Measurements from ENCODE around the gene MCM9.
"Not testable (repeated sequence)": the region's sequence is repeated elsewhere in the genome, so short reads cannot be mapped to it uniquely, and the experiment has no call there.

Gene MCM9

GRCh38 chr6:118788702-118789101, 146.3 kb downstream of the MCM9 start:
- no peak for DNase-seq

GRCh38 chr6:118787724-118788423, 147.1 kb downstream of the MCM9 start:
- DNase-seq: no peak

GRCh38 chr6:118786596-118787453, 148.1 kb downstream of the MCM9 start:
- no peak for DNase-seq

- no peak for DNase-seq
These were observed 149.4 kb downstream of the MCM9 start for GRCh38 chr6:118785601-118786000.

- DNase-seq: no peak
These were observed 150.3 kb downstream of the MCM9 start for GRCh38 chr6:118784641-118785164.

GRCh38 chr6:118783931-118784550, 150.9 kb downstream of the MCM9 start:
- no peak for DNase-seq

GRCh38 chr6:118782651-118783050, 152.3 kb downstream of the MCM9 start:
- DNase-seq: no peak

GRCh38 chr6:118781897-118782296, 153.1 kb downstream of the MCM9 start:
- DNase-seq: no peak

- DNase-seq: no peak
These were observed 154.3 kb downstream of the MCM9 start for GRCh38 chr6:118780668-118781067.

GRCh38 chr6:118776607-118777549, 158.1 kb downstream of the MCM9 start:
- peak; percentile 75 for DNase-seq

GRCh38 chr6:118775381-118775780, 159.6 kb downstream of the MCM9 start:
- DNase-seq: no peak

GRCh38 chr6:118774581-118774980, 160.4 kb downstream of the MCM9 start:
- no peak for DNase-seq

- DNase-seq: no peak
These were observed 162.1 kb downstream of the MCM9 start for GRCh38 chr6:118772886-118773285.

- DNase-seq: no peak
These were observed 163.7 kb downstream of the MCM9 start for GRCh38 chr6:118771253-118771652.

GRCh38 chr6:118770835-118771234, 164.1 kb downstream of the MCM9 start:
- DNase-seq: no peak

- no peak for DNase-seq
These were observed 164.7 kb downstream of the MCM9 start for GRCh38 chr6:118770112-118770788.

GRCh38 chr6:118768904-118769325, 166.0 kb downstream of the MCM9 start:
- peak; percentile 37 for DNase-seq

GRCh38 chr6:118768441-118768840, 166.5 kb downstream of the MCM9 start:
- DNase-seq: no peak

- DNase-seq: not testable (repeated sequence)
These were observed 169.6 kb downstream of the MCM9 start for GRCh38 chr6:118765316-118765715.

GRCh38 chr6:118764766-118765165, 170.2 kb downstream of the MCM9 start:
- no peak for DNase-seq
